ENCODE measurements around the gene SART3.

DNA sequence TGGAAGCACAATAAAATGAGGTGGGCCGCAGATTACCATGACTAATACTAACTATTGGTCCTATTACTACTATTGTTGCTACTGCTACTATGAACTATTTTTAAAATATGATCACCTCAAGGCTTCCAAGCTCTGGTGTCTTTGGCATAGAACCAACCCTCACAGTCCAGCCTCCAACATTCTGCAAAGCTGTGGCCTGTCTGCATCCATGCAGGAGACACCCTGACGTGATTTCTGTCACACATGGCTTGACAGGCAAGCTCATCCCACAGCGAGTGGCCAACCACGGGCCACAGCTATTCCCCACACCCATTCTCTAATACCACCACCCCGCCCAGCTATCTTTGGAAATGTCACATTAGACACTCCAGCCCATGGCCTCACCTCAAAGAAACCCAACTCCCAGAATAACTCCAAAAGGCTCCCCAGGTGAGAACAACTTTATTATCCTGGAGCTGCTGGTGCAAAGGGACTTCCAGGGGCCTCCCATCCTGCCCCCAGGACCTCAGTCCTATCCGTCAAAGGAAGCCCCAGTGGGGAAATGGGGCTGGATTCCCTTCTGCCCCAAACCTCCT is 15.8 kb upstream of the SART3 start:
- no peak for TF ChIP-seq CTCF (optimal IDR thresholded peaks at IDR 0.05 in 1 of 3, IDR thresholded peaks at IDR 0.05 in 1 of 3, conservative IDR thresholded peaks at IDR 0.05 in 1 of 3; ENCODE audit: extremely low read depth in 1 of 3, insufficient read depth in 2 of 3, low read length in 3 of 3)
- no peak for TF ChIP-seq EZH2 (IDR thresholded peaks at IDR 0.05; ENCODE audit: low read length)
